ENCODE results near the gene TRABD2A. TPM values are rescaled to one million over a fixed set of nuclear protein-coding genes. Genes with fewer than 3 reads are reported as not detected.
A peak's percentile ranks its signal among the peaks of the same experiment; 100 is the strongest.
"Not testable (repeated sequence)": the region's sequence is repeated elsewhere in the genome, so short reads cannot be mapped to it uniquely, and the experiment has no call there.

Gene TRABD2A
- total RNA-seq, 3 donors from 2014 or later (not counting 1 experiment from before 2014, with no cell fraction given): 1.4 to 6.3 (median 6.3) TPM

DNA sequence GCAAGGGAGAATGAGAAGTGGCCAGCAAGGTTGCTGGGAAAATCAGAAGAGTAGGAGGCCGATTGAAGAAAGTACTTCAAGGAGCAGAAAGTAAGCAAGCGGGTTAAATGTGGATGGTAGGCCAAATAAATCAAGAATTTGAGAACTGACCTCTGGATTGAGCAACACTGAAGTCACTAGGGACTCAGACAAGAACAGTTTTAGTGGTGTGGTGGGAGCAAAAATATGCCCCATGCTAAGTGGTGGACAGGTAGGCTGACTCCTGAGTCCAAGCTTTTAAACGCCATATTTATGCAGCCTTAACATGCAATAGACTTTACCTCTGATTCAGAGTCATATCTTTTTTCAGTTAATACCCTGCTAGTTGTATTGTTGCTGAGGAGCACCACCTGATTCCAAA, 4.5 kb downstream of the TRABD2A start:
- H3K9me3 Mint-ChIP-seq: no peaks in the 10 kb centered on the region
- no peak for TF ChIP-seq CTCF (IDR thresholded peaks at IDR 0.05)
- Histone ChIP-seq H3K27ac (ENCODE audit: low read length) (no peak overlapping the region), H3K9me3 (ENCODE audit: control insufficient read depth, insufficient read depth, low read length) (no peaks in the 10 kb centered on the region), H3K27me3 (ENCODE audit: control insufficient read depth, insufficient read depth, low read length) (peaks cover 8% of the 10 kb centered on the region), H3K36me3 (ENCODE audit: control insufficient read depth, insufficient read depth, low read length) (no peaks in the 10 kb centered on the region), H3K4me3 (ENCODE audit: low read length) (no peak overlapping the region), H3K4me1 (ENCODE audit: control insufficient read depth, insufficient read depth, low read length) (peaks cover 21% of the 10 kb centered on the region)
- no peaks in the 10 kb centered on the region for H3K36me3 Mint-ChIP-seq
- no peak overlapping the region for H3K4me3 Mint-ChIP-seq
- intact Hi-C loops (cut with micrococcal nuclease): no loop called here
- no peak for ATAC-seq
- DNase-seq: no peak
- no peak overlapping the region for H3K27ac Mint-ChIP-seq
- H3K4me1 Mint-ChIP-seq: peaks cover 15 to 24% of the 10 kb centered on the region in 2 donors
- 94% methylated on average over 3 of the region's 3 CpGs for WGBS (ENCODE audit: insufficient coverage)
- H3K27me3 Mint-ChIP-seq (ENCODE audit: low read depth in 2 of 2): peaks cover 9 to 28% of the 10 kb centered on the region in 2 donors

DNA sequence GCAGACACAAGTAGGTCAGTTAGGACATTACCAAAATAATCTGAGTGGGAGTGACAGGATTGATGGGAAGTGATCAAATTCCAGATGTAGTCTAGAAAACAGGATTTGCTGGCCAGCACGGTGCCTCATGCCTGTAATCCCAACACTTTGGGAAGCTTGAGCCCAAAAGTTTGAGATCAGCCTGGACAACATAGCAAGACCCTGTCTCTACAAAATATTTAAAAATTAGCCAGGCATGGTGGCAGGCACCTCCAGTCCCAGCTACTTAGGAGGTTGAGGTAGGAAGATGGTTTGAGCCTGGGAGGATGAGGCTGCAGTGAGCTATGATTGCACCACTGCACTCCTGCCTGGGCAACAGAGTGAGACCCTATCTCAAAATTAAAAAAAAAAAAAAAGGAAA, 5.3 kb downstream of the TRABD2A start:
- H3K36me3 Mint-ChIP-seq; H3K27ac ChIP-seq (ENCODE audit: low read length); ATAC-seq; H3K36me3 ChIP-seq (ENCODE audit: control insufficient read depth, insufficient read depth, low read length); H3K9me3 Mint-ChIP-seq; H3K4me3 Mint-ChIP-seq; H3K27ac Mint-ChIP-seq; DNase-seq; H3K9me3 ChIP-seq (ENCODE audit: control insufficient read depth, insufficient read depth, low read length); H3K4me3 ChIP-seq (ENCODE audit: low read length); H3K27me3 ChIP-seq (ENCODE audit: control insufficient read depth, insufficient read depth, low read length); intact Hi-C loops (cut with micrococcal nuclease): not testable (repeated sequence)
- H3K27me3 Mint-ChIP-seq (ENCODE audit: low read depth in 2 of 2): peaks cover 8 to 23% of the 10 kb centered on the region in 2 donors
- H3K4me1 Mint-ChIP-seq: peaks cover 7 to 17% of the 10 kb centered on the region in 2 donors
- H3K4me1 ChIP-seq (ENCODE audit: control insufficient read depth, insufficient read depth, low read length): peaks cover 16% of the 10 kb centered on the region
- WGBS (ENCODE audit: insufficient coverage): 100% methylated on average over 1 of the region's 1 CpG

- Histone ChIP-seq H3K27me3 (ENCODE audit: control insufficient read depth, insufficient read depth, low read length) (peaks cover 3% of the 10 kb centered on the region), H3K4me3 (ENCODE audit: low read length) (no peak overlapping the region), H3K36me3 (ENCODE audit: control insufficient read depth, insufficient read depth, low read length) (no peaks in the 10 kb centered on the region), H3K27ac (ENCODE audit: low read length) (no peak overlapping the region), H3K4me1 (ENCODE audit: control insufficient read depth, insufficient read depth, low read length) (peaks cover 11% of the 10 kb centered on the region), H3K9me3 (ENCODE audit: control insufficient read depth, insufficient read depth, low read length) (no peaks in the 10 kb centered on the region)
- WGBS (ENCODE audit: insufficient coverage): 89% methylated on average over 4 of the region's 4 CpGs
- Mint-ChIP-seq H3K9me3 (no peaks in the 10 kb centered on the region), H3K27ac (peak overlapping the region in 1 of 2 donors; percentile 40), H3K36me3 (no peaks in the 10 kb centered on the region), H3K4me3 (no peak overlapping the region), H3K4me1 (peaks cover 3 to 12% of the 10 kb centered on the region in 2 donors), H3K27me3 (ENCODE audit: low read depth in 2 of 2) (peaks cover 8 to 18% of the 10 kb centered on the region in 2 donors)
- ATAC-seq: no peak
- no peak for DNase-seq
- intact Hi-C loops (cut with micrococcal nuclease): no loop called here
- TF ChIP-seq CTCF (IDR thresholded peaks at IDR 0.05): no peak
Observed at GRCh38 chr2:84875213-84875560, 5.7 kb downstream of the TRABD2A start.

DNA sequence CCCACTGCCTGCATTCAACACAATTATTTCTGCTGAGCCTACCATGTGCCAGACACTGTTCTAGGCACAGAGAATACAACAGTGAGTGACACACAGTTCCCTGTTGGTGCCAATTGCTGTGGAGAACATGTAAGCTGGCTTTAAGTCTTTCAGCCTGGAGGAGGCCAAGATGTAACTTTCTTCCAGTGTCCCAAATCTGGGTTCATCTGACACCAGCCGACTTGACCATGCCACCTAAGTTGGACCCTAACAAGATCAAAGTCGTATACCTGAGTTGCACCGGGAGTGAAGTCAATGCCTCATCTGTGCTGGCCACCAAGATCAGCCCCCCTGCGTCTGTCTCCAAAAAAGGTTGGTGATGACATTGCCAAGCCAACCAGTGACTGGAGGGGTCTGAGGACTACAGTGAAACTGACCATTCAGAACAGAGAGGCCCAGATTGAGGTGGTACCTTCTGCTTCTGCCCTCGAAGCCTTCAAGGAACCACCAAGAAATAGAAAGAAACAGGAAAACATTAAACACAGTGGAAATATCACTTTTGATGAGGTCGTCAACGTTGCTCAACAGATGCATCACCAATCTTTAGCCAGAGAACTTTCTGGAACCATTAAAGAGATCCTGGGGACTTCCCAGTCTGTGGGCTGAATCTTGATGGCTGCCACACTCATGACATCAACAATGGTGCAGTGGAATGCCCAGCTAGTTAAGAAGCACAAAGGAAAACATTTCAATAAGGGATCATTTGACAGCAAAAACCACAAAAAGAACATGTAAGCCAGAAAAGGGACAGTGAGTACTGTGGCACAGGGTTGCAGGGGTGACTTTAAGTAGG, 6.3 kb downstream of the TRABD2A start:
- H3K36me3 ChIP-seq (ENCODE audit: control insufficient read depth, insufficient read depth, low read length): no peaks in the 10 kb centered on the region
- H3K27ac ChIP-seq (ENCODE audit: low read length): no peak overlapping the region
- no peaks in the 10 kb centered on the region for H3K27me3 ChIP-seq (ENCODE audit: control insufficient read depth, insufficient read depth, low read length)
- peak in 1 of 2 donors; percentile 71 for DNase-seq
- peak overlapping the region in 1 of 2 donors; percentile 40 for H3K27ac Mint-ChIP-seq
- no peak for TF ChIP-seq CTCF (IDR thresholded peaks at IDR 0.05)
- H3K9me3 Mint-ChIP-seq: no peaks in the 10 kb centered on the region
- peaks cover 5% of the 10 kb centered on the region for H3K4me1 ChIP-seq (ENCODE audit: control insufficient read depth, insufficient read depth, low read length)
- intact Hi-C loops (cut with micrococcal nuclease): no loop called here
- H3K27me3 Mint-ChIP-seq (ENCODE audit: low read depth in 2 of 2): peaks cover 7 to 13% of the 10 kb centered on the region in 2 donors
- WGBS (ENCODE audit: insufficient coverage): 90% methylated on average over 7 of the region's 7 CpGs
- H3K4me3 Mint-ChIP-seq: no peak overlapping the region
- no peak overlapping the region for H3K4me3 ChIP-seq (ENCODE audit: low read length)
- no peaks in the 10 kb centered on the region for H3K9me3 ChIP-seq (ENCODE audit: control insufficient read depth, insufficient read depth, low read length)
- ATAC-seq: no peak
- H3K4me1 Mint-ChIP-seq: peaks cover 0 to 6% of the 10 kb centered on the region in 2 donors
- H3K36me3 Mint-ChIP-seq: no peaks in the 10 kb centered on the region

All from natural killer cell (primary cell).